Posterior cingulate gyrus (tissue), 11 donors: Measurements from ENCODE around the gene WASHC2C.
"Not testable (repeated sequence)": the region's sequence is repeated elsewhere in the genome, so short reads cannot be mapped to it uniquely, and the experiment has no call there.

Source experiments
- DNase-seq, 10 donors: peaks; one replicate each; pipeline versions ENCODE4 v3.0.0 to v3.0.0-alpha.2; 2020 to 2021; ENCODE audit warnings: mixed read lengths in 3 of 10
- intact Hi-C: fragments of 100-400 bp; cut with DNase I; formaldehyde crosslinking; loops from one replicate; pipeline ENCODE4 v1.15.1; 2023

WASHC2C gene

GRCh38 chr10:45726703-45727420 lies at the start of gene WASHC2C:
WASHC2C (plus strand) TSS chr10:45727266; CDS start chr10:45727318, 52 bp downstream.
- intact Hi-C loops = not testable (repeated sequence)
- peak; percentile 82 to 99 (median 92) for DNase-seq

GRCh38 chr10:45678467-45678866 lies 48.6 kb upstream of the WASHC2C start:
- intact Hi-C loops = not testable (repeated sequence)
- DNase-seq = peak in 1 of 10 donors; percentile 58

- intact Hi-C loops, DNase-seq: not testable (repeated sequence)
These were observed 16.8 kb upstream of the WASHC2C start for GRCh38 chr10:45710200-45710796.

- DNase-seq, intact Hi-C loops: not testable (repeated sequence)
These were observed 15.8 kb upstream of the WASHC2C start for GRCh38 chr10:45711223-45711622.

GRCh38 chr10:45717053-45717452 lies 10.0 kb upstream of the WASHC2C start:
- intact Hi-C loops, DNase-seq: not testable (repeated sequence)

GRCh38 chr10:45717642-45718041 lies 9.4 kb upstream of the WASHC2C start:
- intact Hi-C loops, DNase-seq: not testable (repeated sequence)

- DNase-seq, intact Hi-C loops: not testable (repeated sequence)
These were observed 5.6 kb upstream of the WASHC2C start for GRCh38 chr10:45721503-45721902.

GRCh38 chr10:45723851-45724250 lies 3.2 kb upstream of the WASHC2C start:
- intact Hi-C loops = not testable (repeated sequence)

GRCh38 chr10:45727421-45727965 lies 427 bp downstream of the WASHC2C start:
- intact Hi-C loops, DNase-seq: not testable (repeated sequence)

More at GRCh38 chr10:45723851-45724250, 3.2 kb upstream of the WASHC2C start:
- not testable (repeated sequence) for DNase-seq

- DNase-seq, intact Hi-C loops: not testable (repeated sequence)
These were observed 7.4 kb downstream of the WASHC2C start for GRCh38 chr10:45734449-45734848.

GRCh38 chr10:45734867-45735266 lies 7.8 kb downstream of the WASHC2C start:
- intact Hi-C loops, DNase-seq: not testable (repeated sequence)

GRCh38 chr10:45741559-45741958 lies 14.5 kb downstream of the WASHC2C start:
- intact Hi-C loops, DNase-seq: not testable (repeated sequence)

- intact Hi-C loops, DNase-seq: not testable (repeated sequence)
These were observed 14.9 kb downstream of the WASHC2C start for GRCh38 chr10:45742014-45742413.

- DNase-seq, intact Hi-C loops: not testable (repeated sequence)
These were observed 24.1 kb downstream of the WASHC2C start for GRCh38 chr10:45751141-45751540.

GRCh38 chr10:45752210-45752609 lies 25.1 kb downstream of the WASHC2C start:
- intact Hi-C loops = not testable (repeated sequence)

GRCh38 chr10:45753979-45754495 lies 27.0 kb downstream of the WASHC2C start:
- DNase-seq, intact Hi-C loops: not testable (repeated sequence)

More at GRCh38 chr10:45752210-45752609, 25.1 kb downstream of the WASHC2C start:
- not testable (repeated sequence) for DNase-seq

GRCh38 chr10:45755083-45755482 lies 28.0 kb downstream of the WASHC2C start:
- DNase-seq, intact Hi-C loops: not testable (repeated sequence)

- DNase-seq, intact Hi-C loops: not testable (repeated sequence)
These were observed 29.0 kb downstream of the WASHC2C start for GRCh38 chr10:45756065-45756464.

GRCh38 chr10:45757661-45758396 lies 30.8 kb downstream of the WASHC2C start:
- intact Hi-C loops = not testable (repeated sequence)
- peak in 1 of 10 donors; percentile 67 for DNase-seq

- DNase-seq, intact Hi-C loops: not testable (repeated sequence)
These were observed 34.6 kb downstream of the WASHC2C start for GRCh38 chr10:45761622-45762021.
